Mesodermal cell (in vitro differentiated cells): ENCODE results near the gene TDRKH.
"Not testable (repeated sequence)": the region's sequence is repeated elsewhere in the genome, so short reads cannot be mapped to it uniquely, and the experiment has no call there.

Experiments
- H3K27ac ChIP-seq: 2 replicates; pipeline ENCODE4 v1.7.0; 2013; ENCODE audit warnings: mild to moderate bottlenecking, low read depth, low read length, moderate library complexity; ENCODE audit not compliant: severe bottlenecking
- H3K36me3 ChIP-seq: 2 replicates; pipeline ENCODE4 v1.7.1; 2013; ENCODE audit warnings: mild to moderate bottlenecking, low read length, moderate library complexity; ENCODE audit not compliant: control insufficient read depth, insufficient read depth
- H3K4me1 ChIP-seq: one replicate; pipeline ENCODE4 v1.7.1; 2013; ENCODE audit warnings: mild to moderate bottlenecking, low read length; ENCODE audit not compliant: insufficient read depth, control insufficient read depth, poor library complexity, severe bottlenecking
- H3K4me3 ChIP-seq: 2 replicates; pipeline ENCODE4 v1.7.0; 2013; ENCODE audit warnings: low read length, control low read depth, mild to moderate bottlenecking; ENCODE audit not compliant: insufficient read depth, poor library complexity, severe bottlenecking; ENCODE audit errors: extremely low read depth
- H3K9me3 ChIP-seq: 2 replicates; pipeline ENCODE4 v1.7.1; 2013; ENCODE audit warnings: mild to moderate bottlenecking, low read length, moderate library complexity; ENCODE audit not compliant: control insufficient read depth
- WGBS, 2 experiments: methylation state at CpG; one replicate each; pipeline ENCODE4 v1.1.5; 2013; ENCODE audit warnings: missing lambda C conversion rate in 2 of 2; ENCODE audit not compliant: insufficient coverage in 2 of 2; 5-methylcytosine and 5-hydroxymethylcytosine counted together

TDRKH gene

DNA sequence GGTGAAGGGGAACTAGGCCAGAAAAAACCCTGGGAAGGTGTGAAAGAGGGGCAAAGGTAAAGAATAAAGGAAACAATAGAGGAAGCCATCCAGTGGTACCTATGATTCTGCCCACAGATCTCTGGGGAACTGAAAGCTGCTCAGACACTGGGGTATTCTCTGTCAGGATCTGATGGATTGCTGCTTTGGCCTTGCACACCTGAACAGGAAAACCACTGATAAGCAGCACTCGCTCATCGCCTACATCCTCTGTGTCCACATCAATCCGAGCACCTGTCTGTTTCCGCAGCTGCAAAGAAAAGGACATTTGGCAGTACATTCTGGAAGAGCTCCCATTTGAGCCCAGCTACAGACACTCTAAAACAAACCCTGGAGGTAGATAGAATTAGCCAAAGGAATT, 10.4 kb downstream of the TDRKH start:
- Histone ChIP-seq H3K4me3 (no peak overlapping the region), H3K27ac (no peak overlapping the region), H3K4me1 (no peaks in the 10 kb centered on the region), H3K36me3 (peaks cover 32% of the 10 kb centered on the region), H3K9me3 (no peaks in the 10 kb centered on the region)
- WGBS, 2 experiments: 82 to 89% methylated on average over 3 to 4 of the region's 4 CpGs

DNA sequence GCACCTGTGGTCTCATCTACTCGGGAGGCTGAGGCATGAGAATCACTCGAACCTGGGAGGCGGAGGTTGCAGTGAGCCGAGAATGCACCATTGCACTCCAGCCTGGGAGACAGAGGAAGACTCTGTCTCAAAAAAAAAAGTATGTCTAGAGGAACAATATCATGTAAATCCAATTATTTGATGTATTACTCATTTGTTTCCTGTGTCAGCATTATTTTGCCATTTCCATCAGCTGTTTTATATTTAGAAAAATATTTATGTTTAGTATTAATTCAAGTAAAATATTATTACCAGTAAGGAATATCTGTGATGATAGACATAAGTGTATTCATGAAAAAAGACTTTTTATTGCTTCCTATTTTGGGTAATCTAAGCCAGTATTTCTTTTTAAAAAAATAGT, 13.0 kb downstream of the TDRKH start:
- 60 to 79% methylated on average over 1 to 3 of the region's 4 CpGs for WGBS, 2 experiments
- H3K4me1 ChIP-seq: no peaks in the 10 kb centered on the region
- H3K27ac ChIP-seq: no peak overlapping the region
- no peaks in the 10 kb centered on the region for H3K9me3 ChIP-seq
- H3K4me3 ChIP-seq: no peak overlapping the region
- peaks cover 38% of the 10 kb centered on the region for H3K36me3 ChIP-seq

DNA sequence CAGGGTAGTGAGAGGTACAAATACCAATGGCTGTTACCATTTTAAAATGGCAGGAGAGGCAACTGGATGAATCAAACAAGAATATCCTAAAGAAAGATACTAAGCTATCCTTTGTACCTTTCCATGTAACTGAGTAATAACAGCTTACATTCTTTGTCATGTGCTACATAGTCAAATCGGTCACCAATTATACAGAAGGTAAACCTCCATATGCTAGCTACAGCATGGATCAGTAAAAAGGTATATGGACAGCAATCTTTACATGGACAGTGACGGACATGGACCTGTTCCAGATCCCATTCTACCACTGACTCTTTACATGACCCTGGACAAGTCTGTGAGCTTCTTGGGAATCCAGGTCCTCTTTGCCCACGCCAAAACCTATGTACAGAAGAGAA, 13.6 kb downstream of the TDRKH start:
- no peak overlapping the region for H3K27ac ChIP-seq
- H3K4me1 ChIP-seq: no peaks in the 10 kb centered on the region
- no peak overlapping the region for H3K4me3 ChIP-seq
- 85 to 100% methylated on average over 1 to 2 of the region's 3 CpGs for WGBS, 2 experiments
- no peaks in the 10 kb centered on the region for H3K9me3 ChIP-seq
- peaks cover 38% of the 10 kb centered on the region for H3K36me3 ChIP-seq

DNA sequence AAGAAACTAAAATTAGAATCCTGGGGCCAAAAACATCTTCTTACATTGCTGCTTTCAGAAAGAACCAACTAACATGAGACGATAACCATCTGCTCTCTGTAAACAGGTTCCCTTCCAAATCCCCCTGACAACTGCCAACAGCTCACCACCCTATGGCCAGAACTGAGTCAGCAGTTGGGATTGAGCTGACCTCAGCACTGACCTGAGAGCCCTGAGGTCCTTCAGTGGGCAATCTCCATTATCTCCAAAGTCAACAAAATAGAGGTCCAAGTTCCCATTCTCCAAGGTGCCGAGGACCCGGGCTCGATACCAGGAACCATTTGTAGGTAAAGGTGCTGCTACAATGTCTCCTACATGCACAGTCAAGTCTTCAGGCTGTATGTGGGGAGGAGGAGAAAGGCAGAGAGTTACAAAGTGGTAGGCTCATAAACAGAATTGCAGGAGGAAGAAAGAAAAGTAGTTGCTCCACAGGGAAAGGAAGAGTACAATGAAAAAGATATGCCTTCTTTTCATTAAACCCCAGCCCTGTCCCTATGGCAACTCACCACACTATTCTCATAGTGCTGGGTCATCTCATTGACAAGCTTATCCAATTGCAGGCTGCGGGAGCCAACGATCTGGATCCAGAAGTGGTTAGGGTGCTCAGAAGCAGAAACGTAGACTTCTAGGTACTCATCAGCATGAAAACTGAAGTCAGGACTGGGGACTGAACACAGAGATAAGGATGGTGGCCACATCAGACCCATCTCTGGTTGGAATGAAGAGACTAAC, 14.2 kb downstream of the TDRKH start:
- no peaks in the 10 kb centered on the region for H3K9me3 ChIP-seq
- WGBS, 2 experiments: 97% methylated on average over 5 to 6 of the region's 7 CpGs

DNA sequence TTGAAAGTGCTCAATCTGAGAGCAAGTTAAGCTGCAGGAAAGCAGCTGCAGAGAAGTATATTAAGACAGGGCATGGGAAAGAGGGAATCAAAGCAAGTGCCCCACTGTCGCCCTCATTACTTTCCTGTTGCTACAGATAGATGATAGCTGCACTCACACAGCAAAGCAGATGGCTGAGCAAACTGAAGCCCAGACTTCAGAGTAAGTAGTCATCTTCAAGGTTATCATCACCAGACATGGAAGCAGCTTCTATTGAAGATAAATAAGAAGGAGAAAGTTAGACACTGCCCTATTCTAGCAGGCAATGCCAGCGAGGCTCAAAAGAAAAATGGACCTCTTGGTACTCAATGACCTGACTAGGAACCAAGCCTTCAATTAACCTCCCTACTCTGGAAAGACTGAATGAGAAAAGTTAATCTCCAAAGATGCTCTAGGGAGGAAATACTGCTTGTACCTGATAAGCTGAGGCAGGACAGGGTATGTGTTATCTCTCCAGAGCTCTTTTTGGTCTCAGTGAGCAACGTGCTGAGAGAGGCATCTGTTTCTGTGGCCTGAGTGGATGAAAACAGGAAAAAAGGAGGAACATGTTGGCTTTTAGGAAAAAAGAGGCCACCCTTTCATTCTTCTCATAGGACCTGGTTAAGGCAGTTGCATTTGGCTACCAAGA, 15.9 kb downstream of the TDRKH start:
- WGBS, 2 experiments: 60 to 89% methylated on average over 1 to 2 of the region's 3 CpGs

More for the DNA sequence above, 14.2 kb downstream of the TDRKH start:
- H3K36me3 ChIP-seq: peaks cover 33% of the 10 kb centered on the region
- no peak overlapping the region for H3K4me3 ChIP-seq
- no peak overlapping the region for H3K27ac ChIP-seq
- no peaks in the 10 kb centered on the region for H3K4me1 ChIP-seq

DNA sequence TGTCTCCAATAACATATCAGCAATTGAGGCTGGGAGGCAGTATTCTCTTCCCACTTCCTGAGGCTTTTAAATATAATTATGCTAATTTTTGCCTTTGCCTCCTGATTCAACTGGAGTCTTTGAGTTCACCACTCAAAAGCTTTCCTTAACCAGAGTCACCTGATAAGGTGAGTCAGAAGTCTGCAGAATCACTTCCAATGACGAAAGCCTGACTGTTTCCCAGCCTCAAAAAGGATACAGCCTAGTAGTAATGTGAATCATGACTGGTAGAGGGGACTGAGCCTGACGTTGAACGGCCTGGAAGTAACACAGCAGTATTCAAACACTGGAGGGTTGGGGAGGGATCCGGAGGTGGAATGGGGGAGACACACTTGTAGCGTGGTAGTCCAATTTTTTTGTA, 16.6 kb downstream of the TDRKH start:
- Histone ChIP-seq H3K4me3 (no peak overlapping the region), H3K4me1 (no peaks in the 10 kb centered on the region), H3K36me3 (peaks cover 30% of the 10 kb centered on the region), H3K9me3 (peaks cover 3% of the 10 kb centered on the region), H3K27ac (no peak overlapping the region)
- 84 to 89% methylated on average over 3 of the region's 5 CpGs for WGBS, 2 experiments

More for the DNA sequence above, 15.9 kb downstream of the TDRKH start:
- Histone ChIP-seq H3K4me3 (no peak overlapping the region), H3K4me1 (no peaks in the 10 kb centered on the region), H3K36me3 (peaks cover 31% of the 10 kb centered on the region), H3K9me3 (peaks cover 3% of the 10 kb centered on the region), H3K27ac (no peak overlapping the region)

DNA sequence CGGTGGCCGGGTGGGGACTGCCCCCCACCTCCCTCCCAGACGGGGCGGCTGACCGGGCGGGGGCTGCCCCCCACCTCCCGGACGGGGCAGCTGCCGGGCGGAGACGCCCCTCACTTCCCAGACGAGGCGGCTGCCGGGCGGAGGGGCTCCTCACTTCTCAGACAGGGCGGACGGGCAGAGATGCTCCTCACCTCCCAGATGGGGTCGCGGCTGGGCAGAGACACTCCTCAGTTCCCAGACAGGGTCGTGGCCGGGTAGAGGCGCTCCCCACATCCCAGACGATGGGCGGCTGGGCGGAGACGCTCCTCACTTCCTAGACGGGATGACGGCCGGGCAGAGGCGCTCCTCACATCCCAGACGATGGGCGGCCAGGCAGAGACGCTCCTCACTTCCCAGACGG, 21.0 kb downstream of the TDRKH start:
- H3K9me3 ChIP-seq, H3K4me1 ChIP-seq, H3K27ac ChIP-seq, H3K36me3 ChIP-seq, H3K4me3 ChIP-seq: not testable (repeated sequence)
- WGBS, 2 experiments: 89 to 92% methylated on average over 12 to 14 of the region's 34 CpGs

DNA sequence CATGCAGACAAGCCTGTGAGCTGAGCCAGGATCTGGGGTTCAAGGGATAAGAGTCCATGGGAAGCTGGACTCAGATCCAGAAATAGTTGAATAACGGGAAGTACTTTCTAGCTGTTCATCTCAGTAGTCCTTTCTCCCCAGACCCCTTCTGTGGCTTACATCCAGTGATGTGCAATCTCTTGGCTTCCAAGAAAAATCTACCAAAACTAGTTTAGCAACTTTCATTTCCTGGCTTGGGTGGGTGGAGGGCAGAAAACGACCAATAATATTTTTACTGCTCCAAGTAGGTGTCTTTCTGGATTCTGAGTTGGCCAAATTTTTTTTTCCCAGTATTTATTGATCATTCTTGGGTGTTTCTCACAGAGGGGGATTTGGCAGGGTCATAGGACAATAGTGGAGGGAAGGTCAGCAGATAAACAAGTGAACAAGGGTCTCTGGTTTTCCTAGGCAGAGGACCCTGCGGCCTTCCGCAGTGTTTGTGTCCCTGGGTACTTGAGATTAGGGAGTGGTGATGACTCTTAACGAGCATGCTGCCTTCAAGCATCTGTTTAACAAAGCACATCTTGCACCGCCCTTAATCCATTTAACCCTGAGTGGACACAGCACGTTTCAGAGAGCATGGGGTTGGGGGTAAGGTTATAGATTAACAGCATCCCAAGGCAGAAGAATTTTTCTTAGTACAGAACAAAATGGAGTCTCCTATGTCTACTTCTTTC, 21.8 kb downstream of the TDRKH start:
- H3K9me3 ChIP-seq, H3K36me3 ChIP-seq, H3K27ac ChIP-seq, H3K4me3 ChIP-seq, H3K4me1 ChIP-seq: not testable (repeated sequence)
- WGBS, 2 experiments: 83 to 100% methylated on average over 1 of the region's 7 CpGs

DNA sequence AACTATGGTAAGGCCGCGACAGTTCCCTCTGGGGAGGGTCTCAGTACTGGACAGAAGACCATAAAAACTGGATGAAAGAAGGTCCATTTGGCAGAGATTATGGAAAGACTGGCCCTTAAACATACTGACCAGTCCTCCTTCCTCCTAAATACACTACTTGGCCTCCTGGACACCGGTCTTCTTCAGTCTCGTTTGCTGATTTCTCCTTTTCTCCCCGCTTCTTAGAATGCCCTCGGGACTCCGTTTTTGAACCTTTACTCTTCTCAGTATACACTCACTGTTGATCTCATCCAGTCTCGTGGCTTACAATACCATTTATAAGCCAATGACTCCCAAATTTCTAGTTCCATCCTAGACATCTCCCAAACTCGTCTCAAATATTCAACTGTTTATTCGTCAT, 26.3 kb downstream of the TDRKH start:
- Histone ChIP-seq H3K27ac (peak overlapping the region; percentile 57), H3K9me3 (no peaks in the 10 kb centered on the region), H3K4me1 (peaks cover 7% of the 10 kb centered on the region), H3K4me3 (peak overlapping the region; percentile 89), H3K36me3 (peaks cover 33% of the 10 kb centered on the region)
- 85 to 89% methylated on average over 9 to 10 of the region's 10 CpGs for WGBS, 2 experiments

DNA sequence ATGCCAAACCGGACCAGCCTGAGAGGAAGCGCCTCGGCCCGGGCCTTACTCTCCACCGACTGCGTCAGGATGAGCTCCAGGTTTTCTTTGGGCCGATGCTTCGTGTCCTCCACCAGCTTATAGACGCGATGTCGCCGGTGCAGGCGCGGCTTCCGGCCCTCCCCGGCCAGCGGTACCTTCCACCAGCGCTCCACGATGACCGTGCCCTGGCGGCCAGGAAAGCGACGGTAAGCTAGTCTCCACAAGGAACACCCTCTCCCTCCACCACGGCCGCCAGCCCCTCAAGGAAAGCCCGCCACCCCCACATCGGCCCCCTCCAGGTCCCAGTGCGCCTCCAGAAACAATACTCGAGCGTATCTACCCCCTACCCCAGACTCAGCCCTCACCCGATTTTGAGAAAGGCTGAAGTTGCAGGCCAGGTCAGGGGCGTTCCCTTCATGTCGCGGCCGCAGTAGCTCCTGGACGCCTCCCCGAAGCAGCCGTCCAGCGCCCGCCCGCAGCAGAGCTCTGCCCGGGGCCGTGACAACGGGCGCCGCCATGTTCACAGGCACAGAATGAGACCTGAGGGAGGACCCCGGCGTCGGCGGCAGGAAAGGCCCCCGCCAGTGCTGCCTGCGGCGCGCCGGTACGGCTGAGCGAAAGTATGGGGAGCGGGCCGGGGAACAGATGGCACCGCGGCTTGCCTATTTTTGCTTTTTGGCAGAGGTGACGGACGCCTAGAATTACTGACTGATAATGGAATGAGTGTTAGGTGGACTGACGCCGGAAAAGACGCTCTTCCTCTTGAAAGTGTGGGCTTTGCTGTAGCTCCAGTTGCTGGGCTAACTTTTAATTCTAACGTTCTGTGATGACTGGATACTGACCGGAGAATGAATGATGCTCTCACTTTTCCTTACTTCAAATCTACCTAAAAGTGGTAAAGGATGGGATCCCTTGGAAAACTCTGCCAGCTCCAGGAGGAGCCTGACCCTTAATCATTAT, 27.1 kb downstream of the TDRKH start, which contains the start of gene MRPL9:
MRPL9 (minus strand) TSS at position 556 of the 981 bp plus-strand sequence; CDS start at position 539, 17 bp downstream.
- Histone ChIP-seq H3K9me3 (no peaks in the 10 kb centered on the region), H3K4me3 (peak within 1 kb of the TSS; percentile 89), H3K4me1 (peaks cover 7% of the 10 kb centered on the region), H3K36me3 (peaks cover 39% of the 10 kb centered on the region), H3K27ac (peak within 1 kb of the TSS; percentile 79)
- WGBS, 2 experiments: 0 to 1% methylated on average over 51 to 57 of the region's 68 CpGs
